Ishikawa (cell line): Measurements from ENCODE around the gene CACNA1C.

Experiments
- CEBPB ChIP-seq: IDR thresholded peaks from 2 replicates; pipeline ENCODE4 v1.6.1; 2012
- CREB1 ChIP-seq: IDR thresholded peaks from 2 replicates; pipeline ENCODE4 v1.6.1; 2012; ENCODE audit warnings: low read depth
- EGR1 ChIP-seq: IDR thresholded peaks from 2 replicates; pipeline ENCODE4 v1.6.1; 2012
- EP300 ChIP-seq: IDR thresholded peaks from 2 replicates; pipeline ENCODE4 v1.6.1; 2012; ENCODE audit warnings: borderline replicate concordance
- FOXM1 ChIP-seq: IDR thresholded peaks from 2 replicates; pipeline ENCODE4 v1.6.1; 2012; ENCODE audit warnings: low read depth, borderline replicate concordance
- NFIC ChIP-seq: IDR thresholded peaks from 2 replicates; pipeline ENCODE4 v1.6.1; 2012
- RAD21 ChIP-seq: IDR thresholded peaks from 2 replicates; pipeline ENCODE4 v1.6.1; 2012; ENCODE audit warnings: low read depth
- TAF1 ChIP-seq: IDR thresholded peaks from 2 replicates; pipeline ENCODE4 v1.6.1; 2012; ENCODE audit warnings: low read depth, mild to moderate bottlenecking
- TCF12 ChIP-seq: IDR thresholded peaks from 2 replicates; pipeline ENCODE4 v1.6.1; 2012; ENCODE audit warnings: low read depth
- TEAD4 ChIP-seq: IDR thresholded peaks from 2 replicates; pipeline ENCODE4 v1.6.1; 2012
- YY1 ChIP-seq: IDR thresholded peaks from 2 replicates; pipeline ENCODE4 v1.6.1; 2012; ENCODE audit warnings: low read depth
- ZBTB7A ChIP-seq: IDR thresholded peaks from 2 replicates; pipeline ENCODE4 v1.6.1; 2012; ENCODE audit warnings: low read depth
- TF ChIP-seq, protein P1 (sequence below): IDR thresholded peaks from 2 replicates; pipeline ENCODE4 v1.6.1; 2012; ENCODE audit warnings: low read depth, mild to moderate bottlenecking
- TF ChIP-seq, protein P2 (sequence below): IDR thresholded peaks from 2 replicates; pipeline ENCODE4 v1.6.1; 2012
- TF ChIP-seq, protein P3 (sequence below): IDR thresholded peaks from 2 replicates; pipeline ENCODE4 v1.6.1; 2012

CACNA1C gene

DNA sequence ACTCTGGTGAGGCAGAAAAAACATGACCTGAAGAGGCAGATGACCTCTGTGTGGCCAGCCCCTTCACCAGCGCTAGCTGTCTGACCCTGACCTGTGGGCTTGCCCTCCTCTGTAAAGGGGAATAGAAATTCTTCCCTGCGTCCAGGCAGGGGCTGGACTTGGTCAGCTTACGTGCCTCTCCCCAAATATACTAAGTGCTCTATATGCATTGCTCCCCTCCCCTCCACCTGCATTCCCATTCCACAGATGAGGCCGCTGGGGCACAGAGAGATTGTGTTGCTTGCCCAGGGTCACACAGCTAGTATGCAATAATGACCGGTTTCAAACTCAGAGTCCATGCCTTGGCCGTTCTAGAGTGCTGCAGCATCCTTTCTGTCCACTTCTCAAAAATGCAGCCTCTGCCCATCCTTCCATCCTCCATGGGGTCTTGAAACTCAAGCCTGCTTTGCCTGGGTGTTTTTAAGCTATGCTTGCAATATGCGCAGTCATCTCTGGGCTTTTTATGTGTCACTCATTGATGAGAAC, 303.9 kb downstream of the CACNA1C start:
- TF ChIP-seq TAF1 (no peak), EGR1 (no peak), TEAD4 (no peak), EP300 (no peak), RAD21 (no peak), CREB1 (no peak), NFIC (no peak), ZBTB7A (no peak), FOXM1 (no peak), YY1 (no peak), TCF12 (no peak), CEBPB (no peak)
- TF ChIP-seq, protein P1, sequence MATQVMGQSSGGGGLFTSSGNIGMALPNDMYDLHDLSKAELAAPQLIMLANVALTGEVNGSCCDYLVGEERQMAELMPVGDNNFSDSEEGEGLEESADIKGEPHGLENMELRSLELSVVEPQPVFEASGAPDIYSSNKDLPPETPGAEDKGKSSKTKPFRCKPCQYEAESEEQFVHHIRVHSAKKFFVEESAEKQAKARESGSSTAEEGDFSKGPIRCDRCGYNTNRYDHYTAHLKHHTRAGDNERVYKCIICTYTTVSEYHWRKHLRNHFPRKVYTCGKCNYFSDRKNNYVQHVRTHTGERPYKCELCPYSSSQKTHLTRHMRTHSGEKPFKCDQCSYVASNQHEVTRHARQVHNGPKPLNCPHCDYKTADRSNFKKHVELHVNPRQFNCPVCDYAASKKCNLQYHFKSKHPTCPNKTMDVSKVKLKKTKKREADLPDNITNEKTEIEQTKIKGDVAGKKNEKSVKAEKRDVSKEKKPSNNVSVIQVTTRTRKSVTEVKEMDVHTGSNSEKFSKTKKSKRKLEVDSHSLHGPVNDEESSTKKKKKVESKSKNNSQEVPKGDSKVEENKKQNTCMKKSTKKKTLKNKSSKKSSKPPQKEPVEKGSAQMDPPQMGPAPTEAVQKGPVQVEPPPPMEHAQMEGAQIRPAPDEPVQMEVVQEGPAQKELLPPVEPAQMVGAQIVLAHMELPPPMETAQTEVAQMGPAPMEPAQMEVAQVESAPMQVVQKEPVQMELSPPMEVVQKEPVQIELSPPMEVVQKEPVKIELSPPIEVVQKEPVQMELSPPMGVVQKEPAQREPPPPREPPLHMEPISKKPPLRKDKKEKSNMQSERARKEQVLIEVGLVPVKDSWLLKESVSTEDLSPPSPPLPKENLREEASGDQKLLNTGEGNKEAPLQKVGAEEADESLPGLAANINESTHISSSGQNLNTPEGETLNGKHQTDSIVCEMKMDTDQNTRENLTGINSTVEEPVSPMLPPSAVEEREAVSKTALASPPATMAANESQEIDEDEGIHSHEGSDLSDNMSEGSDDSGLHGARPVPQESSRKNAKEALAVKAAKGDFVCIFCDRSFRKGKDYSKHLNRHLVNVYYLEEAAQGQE, result no peak
- TF ChIP-seq, protein P2, sequence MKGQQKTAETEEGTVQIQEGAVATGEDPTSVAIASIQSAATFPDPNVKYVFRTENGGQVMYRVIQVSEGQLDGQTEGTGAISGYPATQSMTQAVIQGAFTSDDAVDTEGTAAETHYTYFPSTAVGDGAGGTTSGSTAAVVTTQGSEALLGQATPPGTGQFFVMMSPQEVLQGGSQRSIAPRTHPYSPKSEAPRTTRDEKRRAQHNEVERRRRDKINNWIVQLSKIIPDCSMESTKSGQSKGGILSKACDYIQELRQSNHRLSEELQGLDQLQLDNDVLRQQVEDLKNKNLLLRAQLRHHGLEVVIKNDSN, result no peak
- TF ChIP-seq, protein P3, sequence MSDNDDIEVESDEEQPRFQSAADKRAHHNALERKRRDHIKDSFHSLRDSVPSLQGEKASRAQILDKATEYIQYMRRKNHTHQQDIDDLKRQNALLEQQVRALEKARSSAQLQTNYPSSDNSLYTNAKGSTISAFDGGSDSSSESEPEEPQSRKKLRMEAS, result no peak

- no peak for TF ChIP-seq TEAD4
- TF ChIP-seq, protein P2, result no peak
- TF ChIP-seq RAD21, result no peak
- TF ChIP-seq CEBPB, result no peak
- TF ChIP-seq, protein P3, result no peak
- no peak for TF ChIP-seq TCF12
- TF ChIP-seq EGR1, result no peak
- TF ChIP-seq CREB1, result no peak
- TF ChIP-seq TAF1, result no peak
- TF ChIP-seq, protein P1, result no peak
Measured at GRCh38 chr12:2358986-2359658, 306.3 kb downstream of the CACNA1C start.

GRCh38 chr12:2359725-2360629, 307.2 kb downstream of the CACNA1C start:
- TF ChIP-seq ZBTB7A (no peak), YY1 (no peak), TCF12 (no peak), NFIC (no peak), CEBPB (no peak), TEAD4 (no peak), TAF1 (no peak), CREB1 (no peak), EP300 (no peak), EGR1 (no peak), RAD21 (no peak), FOXM1 (no peak)
- TF ChIP-seq, protein P3, result no peak
- TF ChIP-seq, protein P1, result no peak
- TF ChIP-seq, protein P2, result no peak
